Thymus (tissue), 11 donors: ENCODE data around the gene ANKS1B. TPM values are rescaled to one million over a fixed set of nuclear protein-coding genes. Genes with fewer than 3 reads are reported as not detected.

Source experiments
- DNase-seq, 9 donors: peaks; one replicate each; pipeline ENCODE4 v3.0.0-alpha.2; 2013; ENCODE audit warnings: low spot score in 9 of 9, low read depth in 6 of 9, missing footprints in 1 of 9
- H3K27ac ChIP-seq, 2 donors: one replicate each; pipeline ENCODE4 v1.5.1; 2013; ENCODE audit warnings: control low read depth in 1 of 2, low read depth in 1 of 2, low read length in 1 of 2, mild to moderate bottlenecking in 1 of 2, moderate library complexity in 1 of 2
- H3K27me3 ChIP-seq, 2 donors: one replicate each; pipeline ENCODE4 v1.5.1; 2013; ENCODE audit warnings: low read length in 1 of 2; ENCODE audit not compliant: control insufficient read depth in 2 of 2, insufficient read depth in 1 of 2
- H3K36me3 ChIP-seq, 2 donors: one replicate each; pipeline ENCODE4 v1.5.1; 2013; ENCODE audit warnings: low read length in 1 of 2, mild to moderate bottlenecking in 1 of 2, moderate library complexity in 1 of 2; ENCODE audit not compliant: control insufficient read depth in 2 of 2, insufficient read depth in 2 of 2
- H3K4me1 ChIP-seq, 2 donors: one replicate each; pipeline ENCODE4 v1.5.1; 2013; ENCODE audit warnings: low read length in 2 of 2; ENCODE audit not compliant: control insufficient read depth in 2 of 2, insufficient read depth in 2 of 2
- H3K4me3 ChIP-seq, 2 donors: one replicate each; pipeline ENCODE4 v1.5.1; 2013; ENCODE audit warnings: low read length in 2 of 2, control low read depth in 1 of 2, mild to moderate bottlenecking in 1 of 2
- H3K9me3 ChIP-seq, 2 donors: one replicate each; pipeline ENCODE4 v1.5.1; 2013; ENCODE audit warnings: low read length in 1 of 2, mild to moderate bottlenecking in 1 of 2; ENCODE audit not compliant: control insufficient read depth in 2 of 2, insufficient read depth in 1 of 2
- WGBS: extraction: QIAGEN DNeasy Blood & Tissue Kit; methylation state at CpG from one replicate; pipeline ENCODE4 v1.1.7; 2013; 5-methylcytosine and 5-hydroxymethylcytosine counted together
- polyA plus RNA-seq: library from polyadenylated mRNA; stranded (reverse); fragments of 200-250 nt; gene quantifications from one replicate; pipeline ENCODE4 v1.2.3, GENCODE V29; 2013
- total RNA-seq: library from RNA; stranded (reverse); fragments of 120-200 nt; gene quantifications from one replicate; pipeline ENCODE4 v1.2.4, GENCODE V29; 2013
- donor health status: healthy.

The ANKS1B gene
- total and polyA plus RNA-seq, 2 donors = 3.5 to 4.9 TPM

GRCh38 chr12:99067171-99067785, 917.5 kb downstream of the ANKS1B start:
- WGBS = 100% methylated on average over 1 of the region's 1 CpG

GRCh38 chr12:99066726-99067125, 918.0 kb downstream of the ANKS1B start:
- DNase-seq = no peak
- Histone ChIP-seq H3K27ac (no peak overlapping the region), H3K4me3 (no peak overlapping the region), H3K4me1 (no peaks in the 10 kb centered on the region), H3K9me3 (no peaks in the 10 kb centered on the region), H3K27me3 (no peaks in the 10 kb centered on the region), H3K36me3 (no peaks in the 10 kb centered on the region)
- WGBS = 93% methylated on average over 3 of the region's 3 CpGs

More at GRCh38 chr12:99067171-99067785, 917.5 kb downstream of the ANKS1B start:
- no peaks in the 10 kb centered on the region for H3K4me1 ChIP-seq
- H3K27ac ChIP-seq = no peak overlapping the region
- H3K27me3 ChIP-seq = no peaks in the 10 kb centered on the region
- no peak overlapping the region for H3K4me3 ChIP-seq
- no peaks in the 10 kb centered on the region for H3K9me3 ChIP-seq
- no peaks in the 10 kb centered on the region for H3K36me3 ChIP-seq
- no peak for DNase-seq

- whole genome bisulfite sequencing = 73% methylated on average over 4 of the region's 4 CpGs
Measured at GRCh38 chr12:99063182-99063581, 921.6 kb downstream of the ANKS1B start.

GRCh38 chr12:99059824-99060511, 924.8 kb downstream of the ANKS1B start:
- Histone ChIP-seq H3K27me3 (no peaks in the 10 kb centered on the region), H3K36me3 (no peaks in the 10 kb centered on the region), H3K4me1 (no peaks in the 10 kb centered on the region), H3K9me3 (no peaks in the 10 kb centered on the region), H3K27ac (no peak overlapping the region), H3K4me3 (no peak overlapping the region)
- WGBS = 66% methylated on average over 9 of the region's 9 CpGs
- no peak for DNase-seq

More at GRCh38 chr12:99063182-99063581, 921.6 kb downstream of the ANKS1B start:
- Histone ChIP-seq H3K9me3 (no peaks in the 10 kb centered on the region), H3K4me1 (no peaks in the 10 kb centered on the region), H3K27me3 (no peaks in the 10 kb centered on the region), H3K36me3 (no peaks in the 10 kb centered on the region), H3K27ac (no peak overlapping the region), H3K4me3 (no peak overlapping the region)
- DNase-seq = no peak

GRCh38 chr12:99057670-99058069, 927.1 kb downstream of the ANKS1B start:
- H3K4me1 ChIP-seq = no peaks in the 10 kb centered on the region
- no peaks in the 10 kb centered on the region for H3K36me3 ChIP-seq
- no peaks in the 10 kb centered on the region for H3K27me3 ChIP-seq
- H3K27ac ChIP-seq = no peak overlapping the region
- WGBS = 89% methylated on average over 5 of the region's 5 CpGs
- no peaks in the 10 kb centered on the region for H3K9me3 ChIP-seq
- no peak overlapping the region for H3K4me3 ChIP-seq
- no peak for DNase-seq

- no peaks in the 10 kb centered on the region for H3K4me1 ChIP-seq
- DNase-seq = no peak
- no peaks in the 10 kb centered on the region for H3K36me3 ChIP-seq
- WGBS = 92% methylated on average over 1 of the region's 1 CpG
- no peak overlapping the region for H3K27ac ChIP-seq
- no peak overlapping the region for H3K4me3 ChIP-seq
- no peaks in the 10 kb centered on the region for H3K27me3 ChIP-seq
- no peaks in the 10 kb centered on the region for H3K9me3 ChIP-seq
Measured at GRCh38 chr12:99056186-99056585, 928.5 kb downstream of the ANKS1B start.

- 76% methylated on average over 3 of the region's 3 CpGs for WGBS
- DNase-seq = no peak
- Histone ChIP-seq H3K4me1 (no peaks in the 10 kb centered on the region), H3K9me3 (no peaks in the 10 kb centered on the region), H3K27ac (no peak overlapping the region), H3K4me3 (no peak overlapping the region), H3K36me3 (no peaks in the 10 kb centered on the region), H3K27me3 (no peaks in the 10 kb centered on the region)
Measured at GRCh38 chr12:99055299-99055698, 929.4 kb downstream of the ANKS1B start.

- 92% methylated on average over 1 of the region's 1 CpG for WGBS
- H3K4me3 ChIP-seq = no peak overlapping the region
- no peak overlapping the region for H3K27ac ChIP-seq
- H3K36me3 ChIP-seq = no peaks in the 10 kb centered on the region
- no peaks in the 10 kb centered on the region for H3K9me3 ChIP-seq
- DNase-seq = no peak
- H3K4me1 ChIP-seq = no peaks in the 10 kb centered on the region
- H3K27me3 ChIP-seq = no peaks in the 10 kb centered on the region
Measured at GRCh38 chr12:99054601-99055128, 930.1 kb downstream of the ANKS1B start.

GRCh38 chr12:99053616-99054362, 930.9 kb downstream of the ANKS1B start:
- Histone ChIP-seq H3K27me3 (no peaks in the 10 kb centered on the region), H3K9me3 (no peaks in the 10 kb centered on the region), H3K36me3 (no peaks in the 10 kb centered on the region), H3K4me1 (no peaks in the 10 kb centered on the region), H3K27ac (no peak overlapping the region), H3K4me3 (no peak overlapping the region)
- 95% methylated on average over 11 of the region's 11 CpGs for WGBS
- DNase-seq = no peak
